ENCODE data around the gene CAMTA1. TPM values are rescaled to one million over a fixed set of nuclear protein-coding genes. Genes with fewer than 3 reads are reported as not detected.
A peak's percentile ranks its signal among the peaks of the same experiment; 100 is the strongest.
"Not testable (repeated sequence)": the region's sequence is repeated elsewhere in the genome, so short reads cannot be mapped to it uniquely, and the experiment has no call there.

CAMTA1 gene
- total and polyA plus RNA-seq, 4 donors, result 18.0 to 93.5 (median 35.8) TPM

GRCh38 chr1:6809461-6809860 is 24.2 kb downstream of the CAMTA1 start:
- TF ChIP-seq TAF1 (conservative IDR thresholded peaks at IDR 0.05) (no peak), CTCF (IDR thresholded peaks at IDR 0.05; ENCODE audit: low read depth, low read length, missing input control) (no peak), EGR1 (IDR thresholded peaks at IDR 0.05; ENCODE audit: low read depth in 2 of 2) (no peak), MAX (IDR thresholded peaks at IDR 0.05) (no peak), SP1 (IDR thresholded peaks at IDR 0.05) (no peak), JUND (IDR thresholded peaks at IDR 0.05) (no peak), FOXA1 (IDR thresholded peaks at IDR 0.05) (no peak), HNF4A (conservative IDR thresholded peaks at IDR 0.05) (no peak)
- H3K27ac ChIP-seq (ENCODE audit: low read depth in 1 of 2, low read length in 2 of 2), result no peak overlapping the region
- H3K4me1 ChIP-seq (ENCODE audit: control insufficient read depth in 4 of 4, insufficient read depth in 4 of 4, low read length in 3 of 4), result peaks cover 5 to 27% (median 19%) of the 10 kb centered on the region in 4 donors
- WGBS, result 98% methylated on average over 2 of the region's 2 CpGs
- DNase-seq (ENCODE audit: low spot score), result no peak
- no peaks in the 10 kb centered on the region for H3K36me3 ChIP-seq (ENCODE audit: control insufficient read depth in 4 of 4, insufficient read depth in 3 of 4, low read depth in 1 of 4, low read length in 3 of 4)
- H3K27me3 ChIP-seq (ENCODE audit: control insufficient read depth in 4 of 4, insufficient read depth in 4 of 4, low read length in 3 of 4), result no peaks in the 10 kb centered on the region
- no peaks in the 10 kb centered on the region for H3K9me3 ChIP-seq (ENCODE audit: control insufficient read depth in 4 of 4, low read length in 3 of 4)
- H3K4me3 ChIP-seq (ENCODE audit: low read depth in 1 of 3, low read length in 3 of 3), result no peak overlapping the region
- no peak overlapping the region for H3K9ac ChIP-seq (ENCODE audit: low read depth in 1 of 2, low read length in 2 of 2)

- not testable (repeated sequence) for H3K4me3 ChIP-seq (ENCODE audit: low read depth in 1 of 3, low read length in 3 of 3); H3K36me3 ChIP-seq (ENCODE audit: control insufficient read depth in 4 of 4, insufficient read depth in 3 of 4, low read depth in 1 of 4, low read length in 3 of 4); DNase-seq (ENCODE audit: low spot score); H3K27me3 ChIP-seq (ENCODE audit: control insufficient read depth in 4 of 4, insufficient read depth in 4 of 4, low read length in 3 of 4); H3K9ac ChIP-seq (ENCODE audit: low read depth in 1 of 2, low read length in 2 of 2); H3K27ac ChIP-seq (ENCODE audit: low read depth in 1 of 2, low read length in 2 of 2); H3K9me3 ChIP-seq (ENCODE audit: control insufficient read depth in 4 of 4, low read length in 3 of 4)
- peaks cover 5 to 27% (median 19%) of the 10 kb centered on the region in 4 donors for H3K4me1 ChIP-seq (ENCODE audit: control insufficient read depth in 4 of 4, insufficient read depth in 4 of 4, low read length in 3 of 4)
- 98% methylated on average over 15 of the region's 15 CpGs for WGBS
These were observed 25.0 kb downstream of the CAMTA1 start for GRCh38 chr1:6810146-6810734.

- no peak overlapping the region for H3K9ac ChIP-seq (ENCODE audit: low read depth in 1 of 2, low read length in 2 of 2)
- H3K27ac ChIP-seq (ENCODE audit: low read depth in 1 of 2, low read length in 2 of 2), result no peak overlapping the region
- WGBS, result 61% methylated on average over 8 of the region's 8 CpGs
- no peak for TF ChIP-seq NR2F2 (IDR thresholded peaks at IDR 0.05)
- TF ChIP-seq YY1 (IDR thresholded peaks at IDR 0.05), result peak; percentile 49
- H3K4me1 ChIP-seq (ENCODE audit: control insufficient read depth in 4 of 4, insufficient read depth in 4 of 4, low read length in 3 of 4), result peaks cover 5 to 27% (median 19%) of the 10 kb centered on the region in 4 donors
- no peaks in the 10 kb centered on the region for H3K27me3 ChIP-seq (ENCODE audit: control insufficient read depth in 4 of 4, insufficient read depth in 4 of 4, low read length in 3 of 4)
- H3K36me3 ChIP-seq (ENCODE audit: control insufficient read depth in 4 of 4, insufficient read depth in 3 of 4, low read depth in 1 of 4, low read length in 3 of 4), result no peaks in the 10 kb centered on the region
- H3K4me3 ChIP-seq (ENCODE audit: low read depth in 1 of 3, low read length in 3 of 3), result no peak overlapping the region
- H3K9me3 ChIP-seq (ENCODE audit: control insufficient read depth in 4 of 4, low read length in 3 of 4), result no peaks in the 10 kb centered on the region
- DNase-seq (ENCODE audit: low spot score), result no peak
These were observed 26.3 kb downstream of the CAMTA1 start for GRCh38 chr1:6811583-6811982.

- Histone ChIP-seq H3K27ac (ENCODE audit: low read depth in 1 of 2, low read length in 2 of 2) (no peak overlapping the region), H3K36me3 (ENCODE audit: control insufficient read depth in 4 of 4, insufficient read depth in 3 of 4, low read depth in 1 of 4, low read length in 3 of 4) (no peaks in the 10 kb centered on the region), H3K4me3 (ENCODE audit: low read depth in 1 of 3, low read length in 3 of 3) (no peak overlapping the region), H3K4me1 (ENCODE audit: control insufficient read depth in 4 of 4, insufficient read depth in 4 of 4, low read length in 3 of 4) (peaks cover 0 to 20% (median 15%) of the 10 kb centered on the region in 4 donors), H3K9me3 (ENCODE audit: control insufficient read depth in 4 of 4, low read length in 3 of 4) (no peaks in the 10 kb centered on the region), H3K27me3 (ENCODE audit: control insufficient read depth in 4 of 4, insufficient read depth in 4 of 4, low read length in 3 of 4) (no peaks in the 10 kb centered on the region), H3K9ac (ENCODE audit: low read depth in 1 of 2, low read length in 2 of 2) (no peak overlapping the region)
- 84% methylated on average over 1 of the region's 1 CpG for WGBS
- no peak for DNase-seq (ENCODE audit: low spot score)
- TF ChIP-seq RXRA (IDR thresholded peaks at IDR 0.05) (no peak), SP1 (IDR thresholded peaks at IDR 0.05) (no peak), EGR1 (IDR thresholded peaks at IDR 0.05; ENCODE audit: low read depth in 2 of 2) (no peak), REST (IDR thresholded peaks at IDR 0.05) (no peak), YY1 (IDR thresholded peaks at IDR 0.05) (no peak), MAX (IDR thresholded peaks at IDR 0.05) (no peak), TAF1 (conservative IDR thresholded peaks at IDR 0.05) (no peak), GABPA (IDR thresholded peaks at IDR 0.05 in 1 of 2, conservative IDR thresholded peaks at IDR 0.05 in 1 of 2) (no peak), ATF3 (IDR thresholded peaks at IDR 0.05) (no peak), ZBTB33 (IDR thresholded peaks at IDR 0.05) (no peak)
These were observed 27.9 kb downstream of the CAMTA1 start for GRCh38 chr1:6813165-6813564.

Measured in liver (tissue), 9 donors.